Measurements from ENCODE around the gene GRIN2A. TPM values are rescaled to one million over a fixed set of nuclear protein-coding genes. Genes with fewer than 3 reads are reported as not detected.

GRIN2A gene
- total and polyA plus RNA-seq, 2 donors (not counting 1 experiment from before 2014, with no cell fraction given), result 0.44 TPM; not detected in 1

- Histone ChIP-seq H2AFZ (ENCODE audit: insufficient read depth, low read depth, low read length, poor library complexity, severe bottlenecking) (no peak overlapping the region), H4K20me1 (ENCODE audit: control insufficient read depth, insufficient read depth, low read length, poor library complexity, severe bottlenecking) (no peaks in the 10 kb centered on the region), H3K4me1 (ENCODE audit: control insufficient read depth in 2 of 2, insufficient read depth in 2 of 2, low read length in 2 of 2) (peaks cover 0 to 4% of the 10 kb centered on the region in 2 donors), H3K9me3 (ENCODE audit: control extremely low read depth in 1 of 3, control insufficient read depth in 2 of 3, insufficient read depth in 1 of 3, low read length in 2 of 3) (no peaks in the 10 kb centered on the region), H3K36me3 (replicated peaks in 1 of 2; ENCODE audit: control extremely low read depth in 1 of 2, control insufficient read depth in 1 of 2, extremely low read depth in 1 of 2, insufficient read depth in 2 of 2, low read length in 1 of 2) (no peaks in the 10 kb centered on the region), H3K27ac (ENCODE audit: low read length in 2 of 2) (no peak overlapping the region), H3K79me2 (ENCODE audit: control insufficient read depth, insufficient read depth, low read length) (no peaks in the 10 kb centered on the region), H3K9ac (ENCODE audit: low read length) (no peak overlapping the region), H3K4me2 (replicated peaks; ENCODE audit: low read depth, low read length, poor library complexity, severe bottlenecking) (no peak overlapping the region), H3K4me3 (ENCODE audit: control extremely low read depth in 1 of 5, extremely low read depth in 1 of 5, insufficient read depth in 1 of 5, low read depth in 2 of 5, low read length in 4 of 5) (no peak overlapping the region), H3K27me3 (replicated peaks in 1 of 4; ENCODE audit: control extremely low read depth in 1 of 4, control insufficient read depth in 3 of 4, insufficient read depth in 4 of 4, low read length in 3 of 4) (peaks cover 0 to 15% (median 4%) of the 10 kb centered on the region in 4 experiments)
- ChIA-PET POLR2A (no interaction called here), CTCF (interaction anchor here (1.6 kb wide), 1 partner anchor 322 kb away, joined by 5 read pairs; no protein-coding TSS in a partner anchor)
- Mint-ChIP-seq H3K4me1 (peaks cover 3% of the 10 kb centered on the region), H3K27ac (no peak overlapping the region), H3K4me3 (no peak overlapping the region), H3K27me3 (peaks cover 51% of the 10 kb centered on the region), H3K9me3 (ENCODE audit: insufficient read depth) (no peaks in the 10 kb centered on the region)
- DNase-seq, result no peak
- 33% methylated on average over 1 of the region's 3 CpGs for WGBS (ENCODE audit: insufficient coverage)
- intact Hi-C loops (cut with micrococcal nuclease), result no loop called here
- no peak for ATAC-seq (ENCODE audit: low read depth)
- no peak for TF ChIP-seq EZH2 (IDR thresholded peaks at IDR 0.05; ENCODE audit: borderline replicate concordance, insufficient read depth, low read depth, low read length, poor library complexity, severe bottlenecking)
- TF ChIP-seq, protein P1, sequence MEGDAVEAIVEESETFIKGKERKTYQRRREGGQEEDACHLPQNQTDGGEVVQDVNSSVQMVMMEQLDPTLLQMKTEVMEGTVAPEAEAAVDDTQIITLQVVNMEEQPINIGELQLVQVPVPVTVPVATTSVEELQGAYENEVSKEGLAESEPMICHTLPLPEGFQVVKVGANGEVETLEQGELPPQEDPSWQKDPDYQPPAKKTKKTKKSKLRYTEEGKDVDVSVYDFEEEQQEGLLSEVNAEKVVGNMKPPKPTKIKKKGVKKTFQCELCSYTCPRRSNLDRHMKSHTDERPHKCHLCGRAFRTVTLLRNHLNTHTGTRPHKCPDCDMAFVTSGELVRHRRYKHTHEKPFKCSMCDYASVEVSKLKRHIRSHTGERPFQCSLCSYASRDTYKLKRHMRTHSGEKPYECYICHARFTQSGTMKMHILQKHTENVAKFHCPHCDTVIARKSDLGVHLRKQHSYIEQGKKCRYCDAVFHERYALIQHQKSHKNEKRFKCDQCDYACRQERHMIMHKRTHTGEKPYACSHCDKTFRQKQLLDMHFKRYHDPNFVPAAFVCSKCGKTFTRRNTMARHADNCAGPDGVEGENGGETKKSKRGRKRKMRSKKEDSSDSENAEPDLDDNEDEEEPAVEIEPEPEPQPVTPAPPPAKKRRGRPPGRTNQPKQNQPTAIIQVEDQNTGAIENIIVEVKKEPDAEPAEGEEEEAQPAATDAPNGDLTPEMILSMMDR (IDR thresholded peaks at IDR 0.05), result no peak
Measured at GRCh38 chr16:10188236-10188635, 6.0 kb upstream of the GRIN2A start.
